Right atrium auricular region (tissue), 2 donors: Measurements from ENCODE around the gene NRF1. TPM values are rescaled to one million over a fixed set of nuclear protein-coding genes. Genes with fewer than 3 reads are reported as not detected.
A peak's percentile ranks its signal among the peaks of the same experiment; 100 is the strongest.
"Not testable (repeated sequence)": the region's sequence is repeated elsewhere in the genome, so short reads cannot be mapped to it uniquely, and the experiment has no call there.

Source experiments
- DNase-seq: peaks from one replicate; pipeline ENCODE4 v3.0.0-alpha.2; 2019; ENCODE audit warnings: low spot score
- H3K27ac ChIP-seq, 2 donors: fragments of 200-600 bp; sonication (generic); 1 replicate in 1 of 2; 2 replicates in 1 of 2; pipeline ENCODE4 v1.5.1; 2016 to 2019
- H3K27me3 ChIP-seq, 2 donors: fragments of 200-600 bp; sonication (generic); one replicate each; pipeline versions ENCODE4 v1.5.1 to v1.6.0; 2017 to 2019
- H3K36me3 ChIP-seq: fragments of 200-600 bp; sonication (generic); one replicate; pipeline ENCODE4 v1.5.1; 2016
- H3K4me1 ChIP-seq, 2 donors: fragments of 200-600 bp; sonication (generic); one replicate each; pipeline versions ENCODE4 v1.5.1 to v1.6.0; 2017 to 2019
- H3K4me3 ChIP-seq, 2 donors: fragments of 200-600 bp; sonication (generic); 1 replicate in 1 of 2; 2 replicates in 1 of 2; pipeline ENCODE4 v1.5.1; 2017 to 2019; ENCODE audit warnings: mild to moderate bottlenecking in 1 of 2, moderate library complexity in 1 of 2
- H3K9me3 ChIP-seq, 2 donors: fragments of 200-600 bp; sonication (generic); one replicate each; pipeline ENCODE4 v1.5.1; 2019
- total RNA-seq, 2 donors: library from RNA; depleted of rRNA; stranded (reverse); fragments of >200 nt; gene quantifications; one replicate each; pipeline ENCODE4 v1.1.0, GENCODE V29; 2016
- TF ChIP-seq, protein P1 (sequence below), 2 donors: fragments of 200-600 bp; sonication (generic); IDR thresholded peaks; one replicate each; pipeline ENCODE4 v1.5.1; 2019; ENCODE audit warnings: antibody characterized with exemption in 2 of 2

The NRF1 gene
- total RNA-seq, 2 donors from 2014 or later: 14.9 to 21.2 TPM

DNA sequence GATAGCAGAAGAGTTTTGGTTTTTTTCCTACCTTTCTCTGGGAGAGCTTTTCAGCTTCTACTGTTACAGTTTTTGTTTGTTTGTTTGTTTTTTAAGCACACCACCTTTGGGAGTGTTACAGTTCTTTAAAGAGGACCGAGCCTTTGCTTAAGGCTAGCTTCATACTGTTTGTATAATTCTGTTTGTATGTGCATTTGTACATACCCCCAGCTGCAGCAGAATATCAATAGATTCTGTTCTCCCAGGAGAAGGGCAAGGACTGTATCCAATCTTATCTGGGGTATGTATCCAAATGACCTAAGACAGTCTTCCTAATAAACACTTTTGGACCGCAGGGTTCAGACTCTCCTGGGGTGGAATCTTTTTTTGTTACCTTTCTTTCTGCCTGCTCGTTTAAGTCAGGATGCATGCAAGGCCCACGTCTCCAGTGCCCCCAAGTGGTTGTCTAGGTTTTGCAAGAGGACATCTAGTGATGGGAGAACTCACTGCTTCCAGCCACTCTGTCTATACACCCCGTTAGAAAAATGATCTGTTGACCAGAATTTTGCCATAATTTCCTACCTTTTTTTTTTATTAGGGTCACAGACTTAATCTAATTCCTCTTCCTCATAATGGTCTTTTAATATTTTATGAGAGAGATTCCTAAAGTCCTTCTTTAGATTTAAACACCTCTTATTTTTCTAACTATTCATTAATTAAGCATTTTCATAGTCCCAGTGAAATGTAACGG, 23.9 kb downstream of the NRF1 start:
- TF ChIP-seq, protein P1, sequence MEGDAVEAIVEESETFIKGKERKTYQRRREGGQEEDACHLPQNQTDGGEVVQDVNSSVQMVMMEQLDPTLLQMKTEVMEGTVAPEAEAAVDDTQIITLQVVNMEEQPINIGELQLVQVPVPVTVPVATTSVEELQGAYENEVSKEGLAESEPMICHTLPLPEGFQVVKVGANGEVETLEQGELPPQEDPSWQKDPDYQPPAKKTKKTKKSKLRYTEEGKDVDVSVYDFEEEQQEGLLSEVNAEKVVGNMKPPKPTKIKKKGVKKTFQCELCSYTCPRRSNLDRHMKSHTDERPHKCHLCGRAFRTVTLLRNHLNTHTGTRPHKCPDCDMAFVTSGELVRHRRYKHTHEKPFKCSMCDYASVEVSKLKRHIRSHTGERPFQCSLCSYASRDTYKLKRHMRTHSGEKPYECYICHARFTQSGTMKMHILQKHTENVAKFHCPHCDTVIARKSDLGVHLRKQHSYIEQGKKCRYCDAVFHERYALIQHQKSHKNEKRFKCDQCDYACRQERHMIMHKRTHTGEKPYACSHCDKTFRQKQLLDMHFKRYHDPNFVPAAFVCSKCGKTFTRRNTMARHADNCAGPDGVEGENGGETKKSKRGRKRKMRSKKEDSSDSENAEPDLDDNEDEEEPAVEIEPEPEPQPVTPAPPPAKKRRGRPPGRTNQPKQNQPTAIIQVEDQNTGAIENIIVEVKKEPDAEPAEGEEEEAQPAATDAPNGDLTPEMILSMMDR (IDR thresholded peaks at IDR 0.05): peak; percentile 56 to 81
- peak; percentile 66 for DNase-seq
- no peaks in the 10 kb centered on the region for H3K27me3 ChIP-seq

GRCh38 chr7:129636030-129636550, 24.6 kb downstream of the NRF1 start:
- not testable (repeated sequence) for H3K9me3 ChIP-seq, H3K36me3 ChIP-seq, H3K27ac ChIP-seq, H3K4me3 ChIP-seq, H3K4me1 ChIP-seq, H3K27me3 ChIP-seq, DNase-seq

More for the DNA sequence above, 23.9 kb downstream of the NRF1 start:
- Histone ChIP-seq H3K36me3 (no peaks in the 10 kb centered on the region), H3K9me3 (no peaks in the 10 kb centered on the region), H3K4me1 (no peaks in the 10 kb centered on the region), H3K4me3 (no peak overlapping the region), H3K27ac (no peak overlapping the region)

- no peaks in the 10 kb centered on the region for H3K9me3 ChIP-seq
- no peak overlapping the region for H3K4me3 ChIP-seq
- H3K4me1 ChIP-seq: no peaks in the 10 kb centered on the region
- no peak overlapping the region for H3K27ac ChIP-seq
- no peak for DNase-seq
- no peaks in the 10 kb centered on the region for H3K36me3 ChIP-seq
- no peaks in the 10 kb centered on the region for H3K27me3 ChIP-seq
- TF ChIP-seq, protein P1 (IDR thresholded peaks at IDR 0.05): no peak
Measured at GRCh38 chr7:129636641-129637040, 25.1 kb downstream of the NRF1 start.

- no peak overlapping the region for H3K27ac ChIP-seq
- H3K36me3 ChIP-seq: no peaks in the 10 kb centered on the region
- H3K4me1 ChIP-seq: peaks cover 0 to 14% of the 10 kb centered on the region in 2 donors
- H3K4me3 ChIP-seq: no peak overlapping the region
- no peaks in the 10 kb centered on the region for H3K27me3 ChIP-seq
- no peaks in the 10 kb centered on the region for H3K9me3 ChIP-seq
- TF ChIP-seq, protein P1 (IDR thresholded peaks at IDR 0.05): no peak
- no peak for DNase-seq
Measured at GRCh38 chr7:129640400-129640799, 28.9 kb downstream of the NRF1 start.

- H3K36me3 ChIP-seq: no peaks in the 10 kb centered on the region
- no peaks in the 10 kb centered on the region for H3K9me3 ChIP-seq
- H3K27ac ChIP-seq: no peak overlapping the region
- H3K4me3 ChIP-seq: no peak overlapping the region
- no peak for DNase-seq
- no peaks in the 10 kb centered on the region for H3K27me3 ChIP-seq
- TF ChIP-seq, protein P1 (IDR thresholded peaks at IDR 0.05): no peak
- H3K4me1 ChIP-seq: peaks cover 0 to 23% of the 10 kb centered on the region in 2 donors
Measured at GRCh38 chr7:129642871-129643549, 31.5 kb downstream of the NRF1 start.

DNA sequence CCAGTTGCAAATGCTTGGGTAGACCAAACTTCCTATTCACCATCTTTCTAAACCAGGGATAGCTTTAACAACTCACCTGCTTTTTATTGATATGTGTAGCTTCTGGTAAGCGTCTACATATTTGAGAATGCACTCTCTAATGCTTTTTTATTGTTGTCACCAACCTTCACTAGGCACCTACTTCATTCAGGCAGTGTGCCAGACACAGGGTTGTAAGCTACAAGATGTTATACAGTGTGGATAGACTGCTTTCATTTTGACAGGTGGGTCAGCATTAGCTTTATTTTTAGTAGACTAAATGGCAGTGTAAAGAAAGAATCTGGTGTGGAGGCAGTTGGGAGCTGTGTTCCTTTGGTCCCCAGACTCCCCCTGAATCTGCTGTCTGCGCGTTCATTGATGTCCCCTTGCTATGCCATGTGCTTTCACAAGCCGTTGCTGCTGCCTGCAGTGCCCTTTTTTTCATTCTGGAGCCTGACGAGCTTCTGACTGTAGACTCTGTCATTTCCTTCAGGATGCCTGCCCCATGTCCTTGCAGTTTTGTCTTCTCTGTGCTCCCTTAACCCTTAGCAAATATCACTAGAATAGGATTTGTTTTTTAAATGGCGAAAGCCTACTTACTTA, 32.1 kb downstream of the NRF1 start:
- DNase-seq: no peak
- Histone ChIP-seq H3K27me3 (no peaks in the 10 kb centered on the region), H3K4me1 (peaks cover 0 to 23% of the 10 kb centered on the region in 2 donors), H3K27ac (no peak overlapping the region), H3K4me3 (no peak overlapping the region), H3K36me3 (no peaks in the 10 kb centered on the region), H3K9me3 (no peaks in the 10 kb centered on the region)
- TF ChIP-seq, protein P1 (IDR thresholded peaks at IDR 0.05): no peak
